ENCODE measurements around the gene NKAIN2. TPM values are rescaled to one million over a fixed set of nuclear protein-coding genes. Genes with fewer than 3 reads are reported as not detected.

Gene NKAIN2
- total and polyA plus RNA-seq, 2 donors (not counting 3 experiments of a cell fraction or from before 2014, with no cell fraction given): 0.03 TPM; not detected in 1

DNA sequence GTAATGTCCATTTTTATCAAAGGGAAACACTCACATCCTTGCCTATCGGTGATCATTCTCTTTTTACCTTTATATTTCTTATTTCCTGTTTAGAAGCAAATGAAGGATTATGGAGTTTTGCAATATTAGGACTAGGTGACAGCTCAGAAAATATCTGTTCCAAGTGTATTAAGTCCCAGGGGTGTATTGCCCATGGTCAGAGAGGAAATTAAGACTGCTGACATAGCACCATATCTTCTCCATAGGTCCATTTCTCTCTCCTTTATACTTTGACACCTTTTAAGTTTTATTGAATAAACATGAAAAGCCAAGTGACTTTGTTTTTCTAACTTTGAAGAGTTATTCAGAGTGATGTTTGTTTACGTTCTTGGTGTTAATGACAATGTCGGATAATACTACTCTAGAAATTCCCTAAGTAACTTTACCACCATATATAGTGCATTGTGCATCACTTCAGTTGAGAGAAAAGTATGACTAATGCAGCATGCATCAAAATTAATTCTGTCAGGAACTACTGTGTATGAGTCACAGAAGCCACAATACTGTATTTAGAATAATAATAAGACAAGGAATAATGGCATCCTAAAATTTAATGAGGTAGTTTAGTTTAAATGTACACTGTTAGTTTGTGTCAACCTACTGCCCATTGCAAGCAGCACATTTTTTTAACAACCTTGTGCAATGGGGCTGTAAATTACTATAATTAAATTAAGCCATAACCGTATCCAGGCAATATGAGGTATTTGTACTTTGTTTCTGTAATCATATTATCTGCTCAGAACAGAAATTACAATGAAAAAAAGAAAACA lies 684.2 kb downstream of the NKAIN2 start:
- no peaks in the 10 kb centered on the region for H3K36me3 ChIP-seq (ENCODE audit: control insufficient read depth in 2 of 2, extremely low read depth in 1 of 2, insufficient read depth in 2 of 2, low read length in 2 of 2)
- no peaks in the 10 kb centered on the region for H4K20me1 ChIP-seq (replicated peaks; ENCODE audit: control insufficient read depth, extremely low read depth, insufficient read depth, low read length)
- TSS peak; percentile 61 for BruUV-seq (replicated peaks)
- ChIA-PET CTCF (interaction anchor here (1.8 kb wide), 1 partner anchor 11 kb away, joined by 5 read pairs; no protein-coding TSS in a partner anchor), POLR2A (no interaction called here)
- dilution Hi-C loops (cut with MboI; ENCODE audit: extremely low pct_ligation_motif_present, low sequenced_read_pairs) (no loop called here), intact Hi-C loops (cut with micrococcal nuclease) (loop anchor here (10.0 kb wide), 1 partner anchor 683 kb away; the partner anchor contains the start of gene NKAIN2)
- H3K27ac ChIP-seq (ENCODE audit: insufficient read depth, low read depth, low read length): peak overlapping the region; percentile 49
- no peaks in the 10 kb centered on the region for H3K9me3 ChIP-seq (replicated peaks; ENCODE audit: control insufficient read depth, insufficient read depth, low read length)
- no peak overlapping the region for H3K4me3 ChIP-seq (replicated peaks in 1 of 3; ENCODE audit: insufficient read depth in 1 of 3, low read depth in 1 of 3, low read length in 3 of 3)
- peak overlapping the region; percentile 51 for H2AFZ ChIP-seq (ENCODE audit: low read depth, low read length)
- no peaks in the 10 kb centered on the region for H3K9me1 ChIP-seq (replicated peaks; ENCODE audit: control insufficient read depth, extremely low read depth, insufficient read depth, low read length)
- H3K79me2 ChIP-seq (ENCODE audit: control insufficient read depth, insufficient read depth, low read length): no peaks in the 10 kb centered on the region
- H3K27me3 ChIP-seq (ENCODE audit: control insufficient read depth in 2 of 2, insufficient read depth in 2 of 2, low read length in 2 of 2): no peaks in the 10 kb centered on the region
- H3K9ac ChIP-seq (replicated peaks; ENCODE audit: extremely low read depth, insufficient read depth, low read length): no peak overlapping the region
- H3K4me2 ChIP-seq (ENCODE audit: insufficient read depth, low read length): peak overlapping the region; percentile 28
- H3K4me1 ChIP-seq (ENCODE audit: control insufficient read depth, extremely low read depth, insufficient read depth, low read length): peaks cover 22% of the 10 kb centered on the region
- DNase-seq (ENCODE audit: low read depth, low spot score) (peak; percentile 81), FAIRE-seq (peak; percentile 75)
- TF ChIP-seq JUN (IDR thresholded peaks at IDR 0.05; ENCODE audit: borderline replicate concordance, insufficient read depth, insufficient read length, low read depth) (peak; percentile 90), FOS (IDR thresholded peaks at IDR 0.05; ENCODE audit: borderline replicate concordance, insufficient read depth, low read length) (peak; percentile 95), CTCF (IDR thresholded peaks at IDR 0.05; ENCODE audit: extremely low read depth in 1 of 2, insufficient read depth in 1 of 2, low read depth in 1 of 2, low read length in 2 of 2) (no peak)

DNA sequence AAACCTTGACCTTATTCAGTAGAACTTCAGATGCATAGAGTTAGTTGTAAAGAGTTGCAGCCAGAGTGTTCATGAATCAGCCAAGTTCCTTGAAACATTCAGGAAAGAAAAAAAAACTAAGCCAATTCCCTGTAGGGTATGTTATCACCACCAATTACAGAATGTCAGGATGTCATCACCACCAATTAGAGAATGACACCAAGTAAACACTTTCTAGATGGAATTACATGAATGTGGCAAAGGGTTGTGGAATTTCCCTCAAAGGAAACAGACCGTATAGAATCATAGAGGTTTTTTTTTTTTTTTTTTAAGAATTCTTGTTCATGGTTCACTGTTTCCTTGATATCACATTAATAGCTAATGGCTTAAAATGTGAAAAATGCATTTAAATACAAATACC lies 686.5 kb downstream of the NKAIN2 start:
- FAIRE-seq (peak; percentile 28), DNase-seq (ENCODE audit: low read depth, low spot score) (peak; percentile 76)
- intact Hi-C loops (cut with micrococcal nuclease): no loop called here
- peak; percentile 19 for TF ChIP-seq JUN (IDR thresholded peaks at IDR 0.05; ENCODE audit: borderline replicate concordance, insufficient read depth, insufficient read length, low read depth)
- TF ChIP-seq POLR2A (IDR thresholded peaks at IDR 0.05; ENCODE audit: low read depth, low read length): no peak
- TF ChIP-seq POLR2AphosphoS5 (IDR thresholded peaks at IDR 0.05; ENCODE audit: insufficient read depth, low read depth, low read length): no peak
- no peak for TF ChIP-seq MAX (IDR thresholded peaks at IDR 0.05; ENCODE audit: insufficient read depth, insufficient read length)
- TF ChIP-seq EZH2 (IDR thresholded peaks at IDR 0.05; ENCODE audit: borderline replicate concordance, low read depth, low read length, severe bottlenecking): no peak
- peak; percentile 11 for TF ChIP-seq GATA2 (IDR thresholded peaks at IDR 0.05; ENCODE audit: insufficient read depth, insufficient read length, low read depth, low read length)
- TF ChIP-seq MYC (IDR thresholded peaks at IDR 0.05; ENCODE audit: low read depth, low read length): no peak
- peak; percentile 4 for TF ChIP-seq FOS (IDR thresholded peaks at IDR 0.05; ENCODE audit: borderline replicate concordance, insufficient read depth, low read length)
- TF ChIP-seq CTCF (IDR thresholded peaks at IDR 0.05; ENCODE audit: extremely low read depth in 1 of 2, insufficient read depth in 1 of 2, low read depth in 1 of 2, low read length in 2 of 2): no peak
- ChIA-PET CTCF (interaction anchor here (0.7 kb wide), 1 partner anchor 15 kb away, joined by 3 read pairs; no protein-coding TSS in a partner anchor), POLR2A (no interaction called here)
- no peaks in the 10 kb centered on the region for H3K79me2 ChIP-seq (ENCODE audit: control insufficient read depth, insufficient read depth, low read length)
- H4K20me1 ChIP-seq (replicated peaks; ENCODE audit: control insufficient read depth, extremely low read depth, insufficient read depth, low read length): no peaks in the 10 kb centered on the region
- no peak overlapping the region for H3K9ac ChIP-seq (replicated peaks; ENCODE audit: extremely low read depth, insufficient read depth, low read length)
- BruUV-seq (replicated peaks): no TSS peak
- no peak overlapping the region for H3K4me3 ChIP-seq (replicated peaks in 1 of 3; ENCODE audit: insufficient read depth in 1 of 3, low read depth in 1 of 3, low read length in 3 of 3)
- H3K27me3 ChIP-seq (ENCODE audit: control insufficient read depth in 2 of 2, insufficient read depth in 2 of 2, low read length in 2 of 2): no peaks in the 10 kb centered on the region
- no peaks in the 10 kb centered on the region for H3K36me3 ChIP-seq (ENCODE audit: control insufficient read depth in 2 of 2, extremely low read depth in 1 of 2, insufficient read depth in 2 of 2, low read length in 2 of 2)
- peak overlapping the region; percentile 12 for H3K4me2 ChIP-seq (ENCODE audit: insufficient read depth, low read length)
- H3K9me1 ChIP-seq (replicated peaks; ENCODE audit: control insufficient read depth, extremely low read depth, insufficient read depth, low read length): no peaks in the 10 kb centered on the region
- no peaks in the 10 kb centered on the region for H3K9me3 ChIP-seq (replicated peaks; ENCODE audit: control insufficient read depth, insufficient read depth, low read length)
- H3K27ac ChIP-seq (ENCODE audit: insufficient read depth, low read depth, low read length): no peak overlapping the region
- dilution Hi-C loops (cut with MboI; ENCODE audit: extremely low pct_ligation_motif_present, low sequenced_read_pairs): no loop called here
- no peak overlapping the region for H2AFZ ChIP-seq (ENCODE audit: low read depth, low read length)
- peaks cover 22% of the 10 kb centered on the region for H3K4me1 ChIP-seq (ENCODE audit: control insufficient read depth, extremely low read depth, insufficient read depth, low read length)
